HG03469 (cell line): ENCODE results near the gene SORCS2.

ENCODE experiments used
- ATAC-seq: cut with Tn5 transposase; IDR thresholded peaks from one replicate; pipeline ENCODE4 v1.9.1; 2021; ENCODE audit warnings: mild to moderate bottlenecking, moderate library complexity, moderate number of reproducible peaks; ENCODE audit not compliant: unreplicated experiment

The SORCS2 gene

GRCh38 chr4:7261536-7261935, 69.2 kb downstream of the SORCS2 start:
- no peak for ATAC-seq

DNA sequence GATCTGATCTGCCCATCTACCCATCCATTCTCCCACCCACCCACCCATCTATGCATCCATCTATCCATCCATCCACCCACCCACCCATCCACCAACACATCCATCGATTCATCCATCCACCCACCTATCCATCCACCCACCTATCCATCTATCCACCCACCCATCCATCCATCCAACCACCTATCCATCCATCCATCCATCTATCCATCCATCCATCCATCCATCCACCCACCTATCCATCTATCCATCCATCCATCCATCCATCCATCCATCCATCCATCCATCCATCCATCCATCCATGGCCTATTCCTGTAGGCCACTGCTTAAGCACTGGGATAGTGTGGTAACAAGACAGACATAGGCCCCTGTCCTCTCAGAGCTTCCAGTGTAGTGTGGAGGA, 69.8 kb downstream of the SORCS2 start:
- ATAC-seq, result no peak

GRCh38 chr4:7263166-7263565, 70.8 kb downstream of the SORCS2 start:
- ATAC-seq, result no peak

GRCh38 chr4:7264694-7265093, 72.4 kb downstream of the SORCS2 start:
- ATAC-seq, result no peak

GRCh38 chr4:7266525-7267292, 74.4 kb downstream of the SORCS2 start:
- no peak for ATAC-seq

- ATAC-seq, result no peak
Measured at GRCh38 chr4:7267829-7268228, 75.5 kb downstream of the SORCS2 start.

DNA sequence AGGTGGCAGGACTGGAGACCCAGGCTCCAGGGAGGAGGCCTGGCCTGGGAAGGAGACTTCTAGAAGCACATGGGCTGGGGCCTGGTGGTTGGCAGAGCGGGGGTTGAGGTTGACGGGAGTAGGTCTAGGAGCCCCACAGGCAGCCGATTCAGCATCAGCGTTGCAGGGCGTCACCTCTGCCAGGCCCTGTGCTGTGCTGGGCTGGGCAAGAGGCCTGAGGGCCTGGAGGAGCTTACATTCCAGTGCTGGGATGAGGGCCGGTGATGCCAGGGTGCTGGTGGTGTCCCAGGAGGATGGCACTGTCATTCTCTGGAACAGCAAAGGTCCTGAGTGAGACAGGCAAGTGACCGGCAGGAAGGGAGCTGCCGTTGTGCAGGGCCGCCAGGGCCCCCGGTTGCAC, 76.6 kb downstream of the SORCS2 start:
- no peak for ATAC-seq

GRCh38 chr4:7270121-7270520, 77.8 kb downstream of the SORCS2 start:
- ATAC-seq, result no peak

DNA sequence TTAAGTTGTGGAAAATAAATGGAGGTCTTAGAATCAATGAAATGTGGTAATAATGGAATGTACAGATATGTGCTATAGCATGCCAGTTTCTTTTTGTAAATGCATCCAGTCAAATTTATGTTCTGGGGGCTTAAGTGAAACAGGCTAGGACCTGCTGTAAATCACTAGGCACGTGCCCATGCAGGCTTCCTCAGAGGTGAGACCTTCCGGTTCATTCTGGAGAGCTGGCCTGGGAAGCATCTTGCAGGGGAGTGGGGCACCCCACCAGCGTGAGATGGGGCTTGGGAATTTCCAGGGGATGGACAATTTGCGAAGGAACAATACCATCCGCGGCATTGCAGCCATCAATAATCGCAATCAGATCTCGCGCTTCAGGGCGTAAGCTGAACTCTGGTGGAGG, 80.1 kb downstream of the SORCS2 start:
- ATAC-seq, result no peak

GRCh38 chr4:7273738-7274297, 81.5 kb downstream of the SORCS2 start:
- no peak for ATAC-seq

GRCh38 chr4:7275067-7275466, 82.7 kb downstream of the SORCS2 start:
- ATAC-seq, result no peak

- no peak for ATAC-seq
Measured at GRCh38 chr4:7275490-7276154, 83.3 kb downstream of the SORCS2 start.

DNA sequence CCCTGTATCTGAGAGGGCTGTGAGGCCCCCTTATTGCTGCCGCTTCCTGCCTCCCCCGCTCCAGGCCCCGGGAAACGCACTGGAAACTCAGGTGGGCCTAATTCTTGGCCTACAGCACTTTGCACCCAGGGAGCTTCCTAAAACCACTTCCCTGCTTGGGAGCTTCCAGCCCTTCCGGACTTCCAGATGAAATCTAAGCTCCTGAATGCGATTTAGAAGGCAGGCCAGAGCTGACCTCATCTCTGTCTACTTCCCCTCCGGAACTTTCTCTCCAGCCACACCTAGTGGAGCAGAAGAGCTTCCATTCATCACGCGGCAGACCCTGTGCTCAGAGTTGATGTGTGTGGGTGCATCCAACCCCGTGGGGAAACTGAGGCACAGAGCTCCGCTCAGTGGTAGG, 84.2 kb downstream of the SORCS2 start:
- no peak for ATAC-seq

GRCh38 chr4:7278071-7278765, 85.9 kb downstream of the SORCS2 start:
- ATAC-seq, result no peak

DNA sequence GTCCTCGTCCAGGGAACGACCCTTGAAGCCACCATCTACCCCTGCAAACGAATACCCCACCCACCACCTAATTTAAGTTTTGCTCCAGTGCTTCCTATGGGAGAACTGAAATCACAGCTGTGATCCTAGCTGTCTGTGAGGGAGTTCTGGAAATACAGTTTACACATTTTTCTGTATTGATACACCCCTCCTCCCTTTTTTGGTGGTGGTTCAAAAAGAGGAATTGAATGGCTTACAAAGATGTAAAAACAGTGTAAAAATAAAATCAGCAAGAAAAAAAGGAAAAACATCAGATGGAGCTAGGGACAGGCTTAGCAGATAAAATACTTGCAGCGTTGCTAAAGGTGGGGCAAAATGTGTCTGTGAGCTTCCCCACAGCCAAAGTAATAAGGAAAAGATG, 86.6 kb downstream of the SORCS2 start:
- no peak for ATAC-seq

- no peak for ATAC-seq
Measured at GRCh38 chr4:7279902-7280301, 87.6 kb downstream of the SORCS2 start.

DNA sequence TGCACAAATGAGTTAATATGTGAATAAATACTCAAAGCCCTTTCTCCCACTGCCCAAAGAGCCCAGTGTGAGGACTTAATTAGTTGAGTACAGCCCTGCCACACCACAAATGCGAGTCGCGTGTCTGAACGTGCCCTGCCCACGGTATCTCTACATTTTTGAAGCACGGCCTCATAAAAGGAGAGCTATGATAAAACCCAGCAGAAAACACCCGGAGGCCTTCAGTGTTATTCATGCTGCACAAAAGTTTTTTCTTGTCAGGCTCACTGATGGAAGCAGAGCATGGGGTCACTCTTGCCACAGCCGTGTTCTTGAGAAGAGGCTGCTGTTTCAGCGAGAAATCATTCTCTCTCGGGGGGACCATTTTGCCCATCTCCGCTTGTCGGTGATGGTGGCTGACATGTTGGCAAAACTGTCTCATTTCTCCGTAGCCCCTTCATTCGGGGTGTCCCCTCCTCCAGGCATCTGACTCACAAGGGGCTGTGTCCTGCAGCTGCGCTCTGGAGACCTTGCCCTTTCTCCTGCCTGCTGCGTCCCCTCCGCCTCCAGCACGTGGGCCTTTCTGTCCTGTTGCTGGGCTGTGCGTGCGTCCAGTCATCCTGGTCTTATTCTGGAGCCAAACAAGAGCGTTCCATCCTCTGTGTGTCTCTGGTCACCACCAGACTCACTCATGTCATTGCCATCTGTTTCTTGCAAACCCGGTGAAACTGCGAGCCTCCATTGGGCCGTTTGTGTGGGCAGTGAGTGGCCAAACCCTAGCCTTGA, 88.8 kb downstream of the SORCS2 start:
- no peak for ATAC-seq

- no peak for ATAC-seq
Measured at GRCh38 chr4:7281691-7282665, 89.6 kb downstream of the SORCS2 start.

DNA sequence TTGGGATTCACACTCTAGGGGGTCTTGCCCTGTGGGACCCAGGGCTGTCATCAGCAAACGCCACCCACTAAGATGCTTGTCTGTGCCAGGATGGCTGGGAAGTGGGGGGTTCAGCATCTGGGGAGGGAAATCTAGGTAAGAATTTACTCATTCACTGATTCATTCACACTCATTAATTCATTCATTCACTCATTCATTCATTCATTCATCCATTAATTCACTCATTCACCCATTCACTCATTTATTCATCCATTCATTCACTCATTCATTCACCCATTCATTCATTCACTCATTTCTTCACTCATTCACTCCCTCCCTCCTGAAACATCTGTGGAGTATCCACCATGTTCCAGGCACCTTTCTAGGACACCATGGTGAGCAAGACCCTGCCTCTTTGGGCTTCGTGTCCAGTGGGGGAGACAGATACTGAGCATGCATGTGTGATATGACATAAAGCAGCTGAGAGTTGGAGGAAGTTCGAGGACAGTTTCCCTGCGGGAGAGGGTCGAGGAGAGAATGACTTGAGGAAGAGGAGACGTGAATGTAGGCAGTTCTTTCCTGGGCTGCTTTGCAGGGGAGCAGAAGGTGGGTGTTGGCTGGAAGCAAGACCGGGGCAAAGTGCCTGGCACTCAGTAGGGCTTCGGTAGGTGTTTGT, 90.6 kb downstream of the SORCS2 start:
- ATAC-seq, result no peak
